IMR-90 (cell line): Measurements from ENCODE around the gene SLC50A1. TPM values are rescaled to one million over a fixed set of nuclear protein-coding genes. Genes with fewer than 3 reads are reported as not detected.

Source experiments
- ATAC-seq: fragments of 200-7000 bp; cut with Tn5 transposase; 2 replicates; pipeline ENCODE4 v1.9.1; 2020; ENCODE audit warnings: low read depth, mild to moderate bottlenecking, moderate library complexity
- BruUV-seq: library from RNA; stranded (reverse); fragments of 400-500 nt; replicated peaks from 2 replicates; lab custom pipeline; 2021; lab: Mats Ljungman, UMichigan
- CTCF ChIA-PET: fragments of 300-600 bp; formaldehyde crosslinking; extraction: SDS; loops from one replicate; lab custom pipeline; 2021; ENCODE audit warnings: antibody characterized with exemption; lab: Yijun Ruan, JAX
- POLR2A ChIA-PET: fragments of 300-600 bp; sonication (Branson Sonifier 250); formaldehyde crosslinking; loops from one replicate; lab custom pipeline; 2022; ENCODE audit warnings: antibody characterized with exemption; ENCODE audit not compliant: unreplicated experiment; lab: Charles Lee
- DNase-seq: peaks from one replicate; pipeline ENCODE4 v3.0.0; 2013
- H2AFZ ChIP-seq: replicated peaks from 2 replicates; pipeline ENCODE3; 2013; ENCODE audit warnings: low read length, mild to moderate bottlenecking; ENCODE audit not compliant: poor library complexity
- H2AK5ac ChIP-seq: 2 replicates; pipeline ENCODE4 v1.6.1; 2013; ENCODE audit warnings: low read depth, low read length, inconsistent platforms
- H2AK9ac ChIP-seq: replicated peaks from 2 replicates; pipeline ENCODE3; 2013; ENCODE audit warnings: mild to moderate bottlenecking, low read depth, low read length, moderate library complexity; ENCODE audit not compliant: poor library complexity
- H2BK120ac ChIP-seq: 2 replicates; pipeline ENCODE4 v1.6.1; 2013; ENCODE audit warnings: low read depth, low read length, inconsistent platforms
- H2BK15ac ChIP-seq: 3 replicates; pipeline ENCODE4 v1.6.1; 2013; ENCODE audit warnings: low read depth, low read length, inconsistent platforms
- H2BK20ac ChIP-seq: 2 replicates; pipeline ENCODE4 v1.6.1; 2013; ENCODE audit warnings: low read depth, mild to moderate bottlenecking, inconsistent platforms, low read length, moderate library complexity
- H2BK5ac ChIP-seq: 2 replicates; pipeline ENCODE4 v1.6.1; 2013; ENCODE audit warnings: mild to moderate bottlenecking, low read depth, low read length, inconsistent platforms; ENCODE audit not compliant: poor library complexity, severe bottlenecking
- H3K14ac ChIP-seq: replicated peaks from 2 replicates; pipeline ENCODE4 v1.6.1; 2013; ENCODE audit warnings: low read depth, low read length, inconsistent platforms
- H3K18ac ChIP-seq: 2 replicates; pipeline ENCODE4 v1.6.1; 2013; ENCODE audit warnings: low read depth, low read length, control low read depth
- H3K23ac ChIP-seq: 2 replicates; pipeline ENCODE4 v1.6.1; 2013; ENCODE audit warnings: low read depth, low read length, inconsistent platforms
- H3K27ac ChIP-seq: 2 replicates; pipeline ENCODE4 v1.5.1; 2013; ENCODE audit warnings: mild to moderate bottlenecking, control low read depth, low read length; ENCODE audit not compliant: insufficient read depth
- H3K27me3 ChIP-seq: 2 replicates; pipeline ENCODE4 v1.6.1; 2013; ENCODE audit warnings: low read length; ENCODE audit not compliant: control insufficient read depth, insufficient read depth
- H3K36me3 ChIP-seq: 2 replicates; pipeline ENCODE4 v1.6.1; 2013; ENCODE audit warnings: low read length, mixed read lengths; ENCODE audit not compliant: control insufficient read depth, insufficient read depth
- H3K4ac ChIP-seq: 2 replicates; pipeline ENCODE4 v1.6.1; 2013; ENCODE audit warnings: low read depth, low read length, inconsistent platforms
- H3K4me1 ChIP-seq: 2 replicates; pipeline ENCODE4 v1.6.1; 2013; ENCODE audit warnings: low read length, mixed read lengths; ENCODE audit not compliant: control insufficient read depth, insufficient read depth
- H3K4me2 ChIP-seq: 2 replicates; pipeline ENCODE4 v1.6.1; 2013; ENCODE audit warnings: low read depth, mild to moderate bottlenecking, control low read depth, low read length, moderate library complexity
- H3K4me3 ChIP-seq: 2 replicates; pipeline ENCODE4 v1.5.1; 2013; ENCODE audit warnings: low read depth, mild to moderate bottlenecking, control low read depth, low read length, moderate library complexity; ENCODE audit not compliant: insufficient read depth
- H3K56ac ChIP-seq: 2 replicates; pipeline ENCODE4 v1.6.1; 2013; ENCODE audit warnings: low read length, inconsistent platforms; ENCODE audit not compliant: insufficient read depth; ENCODE audit errors: extremely low read depth
- H3K79me1 ChIP-seq, 2 experiments: 2 replicates each; pipeline ENCODE4 v1.6.1; 2013; ENCODE audit warnings: low read length in 2 of 2, inconsistent platforms in 1 of 2, low read depth in 1 of 2
- H3K9ac ChIP-seq: 2 replicates; pipeline ENCODE4 v1.6.1; 2013; ENCODE audit warnings: low read depth, low read length, control low read depth
- H3K9me1 ChIP-seq: 2 replicates; pipeline ENCODE4 v1.6.1; 2013; ENCODE audit warnings: low read length, inconsistent platforms; ENCODE audit not compliant: insufficient read depth
- H3K9me3 ChIP-seq: 2 replicates; pipeline ENCODE4 v1.6.1; 2013; ENCODE audit warnings: low read length; ENCODE audit not compliant: control insufficient read depth, insufficient read depth
- H4K20me1 ChIP-seq: 2 replicates; pipeline ENCODE4 v1.6.1; 2013; ENCODE audit warnings: low read length, inconsistent platforms; ENCODE audit not compliant: insufficient read depth
- H4K5ac ChIP-seq: 2 replicates; pipeline ENCODE4 v1.6.1; 2013; ENCODE audit warnings: mild to moderate bottlenecking, low read depth, low read length, control low read depth
- H4K8ac ChIP-seq, 2 experiments: 2 replicates each; pipeline ENCODE4 v1.6.1; 2013; ENCODE audit warnings: low read depth in 2 of 2, low read length in 2 of 2, control low read depth in 1 of 2, inconsistent platforms in 1 of 2
- H4K91ac ChIP-seq: 2 replicates; pipeline ENCODE4 v1.6.1; 2013; ENCODE audit warnings: low read depth, low read length, inconsistent platforms; ENCODE audit not compliant: insufficient read depth
- BHLHE40 ChIP-seq: fragments of 150-350 bp; IDR thresholded peaks from 2 replicates; pipeline ENCODE4 v1.6.1; 2016; ENCODE audit warnings: mild to moderate bottlenecking, low read depth, low read length
- CHD1 ChIP-seq: IDR thresholded peaks from 2 replicates; pipeline ENCODE4 v1.6.1; 2012; ENCODE audit warnings: low read depth, low read length, improper control_type of control experiment
- FOS ChIP-seq: fragments of 150-350 bp; IDR thresholded peaks from 2 replicates; pipeline ENCODE4 v1.6.1; 2016; ENCODE audit warnings: low read depth, low read length
- MAFK ChIP-seq: IDR thresholded peaks from 2 replicates; pipeline ENCODE4 v1.6.1; 2012; ENCODE audit warnings: low read depth, low read length, improper control_type of control experiment
- MXI1 ChIP-seq: IDR thresholded peaks from 2 replicates; pipeline ENCODE4 v1.6.1; 2012; ENCODE audit warnings: low read depth, mild to moderate bottlenecking, low read length, moderate library complexity, borderline replicate concordance
- NFE2L2 ChIP-seq: fragments of 150-350 bp; IDR thresholded peaks from 2 replicates; pipeline ENCODE4 v1.6.1; 2016; ENCODE audit warnings: low read depth, mild to moderate bottlenecking, low read length
- POLR2A ChIP-seq: IDR thresholded peaks from 2 replicates; pipeline ENCODE4 v1.6.1; 2012; ENCODE audit warnings: mild to moderate bottlenecking, low read depth, low read length
- RAD21 ChIP-seq: IDR thresholded peaks from 2 replicates; pipeline ENCODE4 v1.6.1; 2012; ENCODE audit warnings: low read length, improper control_type of control experiment
- RCOR1 ChIP-seq: IDR thresholded peaks from 2 replicates; pipeline ENCODE4 v1.6.1; 2012; ENCODE audit warnings: mild to moderate bottlenecking, low read length, improper control_type of control experiment; ENCODE audit not compliant: insufficient replicate concordance
- RFX5 ChIP-seq: IDR thresholded peaks from 2 replicates; pipeline ENCODE4 v1.8.0; 2012; ENCODE audit warnings: low read depth, mild to moderate bottlenecking, low read length, moderate library complexity
- SMC3 ChIP-seq: fragments of 150-350 bp; IDR thresholded peaks from 2 replicates; pipeline ENCODE4 v1.6.1; 2016; ENCODE audit warnings: low read depth, mild to moderate bottlenecking, antibody characterized with exemption, low read length, moderate library complexity
- WGBS, 2 experiments: methylation state at CpG; one replicate each; pipeline versions ENCODE4 v1.1.5 to v1.1.7; 2013; ENCODE audit warnings: missing lambda C conversion rate in 2 of 2; ENCODE audit not compliant: insufficient read length in 1 of 2; ENCODE audit errors: extremely low coverage in 2 of 2; 5-methylcytosine and 5-hydroxymethylcytosine counted together
- dilution Hi-C: fragments of 300-500 bp; cut with HindIII; formaldehyde crosslinking; loops from one replicate; pipeline ENCODE4 v1.14.3; 2018; ENCODE audit warnings: low sequenced_read_pairs; ENCODE audit not compliant: unreplicated experiment
- in situ Hi-C: fragments of 300-500 bp; cut with MboI; formaldehyde crosslinking; loops from 3 replicates; pipeline ENCODE4 v1.14.3; 2019; ENCODE audit warnings: low sequenced_read_pairs, inconsistent platforms, mixed read lengths
- intact Hi-C: fragments of 100-400 bp; cut with micrococcal nuclease; formaldehyde crosslinking; loops from 2 replicates; pipeline ENCODE4 v1.10.0; 2022
- polyA plus RNA-seq, 3 experiments: library from polyadenylated mRNA; depleted of rRNA; stranded (reverse); fragments of >200 nt; gene quantifications; 2 replicates each; pipeline ENCODE4 v1.2.3, GENCODE V29; 2012; ENCODE audit warnings: low replicate concordance in 1 of 3
- total RNA-seq: library from RNA; depleted of rRNA; stranded (reverse); fragments of >200 nt; gene quantifications from 2 replicates; pipeline ENCODE4 v1.2.3, GENCODE V29; 2012
- TF ChIP-seq, protein P1 (sequence below): conservative IDR thresholded peaks from 2 replicates; pipeline ENCODE4 v1.5.1; 2012; ENCODE audit warnings: mild to moderate bottlenecking, low read depth, low read length, improper control_type of control experiment
- TF ChIP-seq, protein P2 (sequence below): fragments of 150-350 bp; IDR thresholded peaks from 2 replicates; pipeline ENCODE4 v1.6.1; 2016; ENCODE audit warnings: low read depth, mild to moderate bottlenecking, low read length, moderate library complexity, borderline replicate concordance

Gene SLC50A1
- total and polyA plus RNA-seq, 2 of the 4 experiments (the other 2 are of a cell fraction), result 20.6 to 20.8 TPM

DNA sequence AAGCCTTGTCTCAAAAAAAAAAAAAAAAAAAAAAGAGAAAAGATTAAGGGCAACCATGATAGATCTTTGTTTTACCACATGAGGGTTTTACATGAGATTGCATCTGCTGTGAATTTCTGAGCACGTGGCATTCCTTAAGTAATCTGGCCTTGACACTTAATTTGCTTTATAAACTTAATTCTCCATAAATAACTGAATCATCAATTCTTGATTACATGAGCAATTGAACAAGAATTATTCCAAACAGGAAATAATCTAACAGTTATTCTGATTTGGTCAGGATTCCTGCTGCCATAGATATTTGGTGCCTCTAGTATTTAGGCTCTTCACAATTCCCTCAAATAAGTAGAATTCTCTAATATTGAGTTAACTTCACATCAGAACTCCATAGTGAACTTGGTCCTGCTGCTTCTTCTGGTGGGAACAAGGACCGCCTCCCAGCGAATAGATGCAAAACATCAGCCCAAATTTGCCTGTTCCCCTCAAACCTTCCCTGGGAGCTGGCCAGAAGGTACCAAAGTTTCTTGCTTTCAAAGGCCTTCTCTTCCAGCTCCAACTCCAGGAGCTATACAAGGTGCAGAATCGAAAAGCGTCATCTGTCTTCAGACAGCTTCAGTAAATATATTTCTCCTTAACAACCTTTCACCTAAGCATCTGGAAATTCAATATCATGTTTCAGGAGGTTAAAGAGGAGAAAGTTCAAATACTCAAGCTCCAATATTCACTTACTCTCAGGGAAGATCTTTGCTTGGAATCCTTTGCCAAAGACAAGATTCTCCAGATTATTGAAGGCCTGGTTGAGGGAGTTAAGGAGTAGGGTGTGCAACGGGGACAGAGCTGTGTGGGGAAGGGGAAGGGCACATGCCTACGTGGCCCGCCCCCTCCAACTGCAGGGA, 36.4 kb downstream of the SLC50A1 start:
- Histone ChIP-seq H3K9ac (peak overlapping the region; percentile 94), H3K4me1 (peaks cover 4% of the 10 kb centered on the region), H3K4ac (peak overlapping the region; percentile 92), H4K20me1 (no peaks in the 10 kb centered on the region), H3K36me3 (peaks cover 19% of the 10 kb centered on the region), H2AK5ac (peak overlapping the region; percentile 73), H4K91ac (peak overlapping the region; percentile 69; the same call in 1 of the 2 replicates), H2AK9ac (peak overlapping the region; percentile 93), H3K27ac (peak overlapping the region; percentile 93), H4K8ac (peak overlapping the region; percentile 34 to 93; a peak in 3 of 4 replicates), H3K79me1 (peaks cover 0 to 43% of the 10 kb centered on the region in 2 experiments), H3K14ac (peak overlapping the region; percentile 82), H3K9me3 (no peaks in the 10 kb centered on the region), H3K56ac (peak overlapping the region; percentile 76), H3K9me1 (peaks cover 2% of the 10 kb centered on the region), H2BK15ac (no peak overlapping the region; the same call in 2 of the 3 replicates), H2BK120ac (0 out of 2 replicates have a peak overlapping the region, but pooled peaks have one; percentile 37), H2AFZ (peak overlapping the region; percentile 96), H3K27me3 (no peaks in the 10 kb centered on the region), H3K18ac (peak overlapping the region; percentile 25; the same call in 1 of the 2 replicates), H3K4me3 (peak overlapping the region; percentile 81), H4K5ac (peak overlapping the region; percentile 84), H2BK5ac (peak overlapping the region; percentile 86), H2BK20ac (no peak overlapping the region), H3K23ac (peak overlapping the region; percentile 40; the same call in 1 of the 2 replicates), H3K4me2 (peak overlapping the region; percentile 92)
- CTCF ChIA-PET, result interaction anchor here (1.1 to 1.6 kb wide), 6 partner anchors 22 to 87 kb away, joined by 4 to 19 read pairs (median 6); partner anchors contain the start of gene THBS3
- intact Hi-C loops (loop anchor here (10.0 kb wide), 2 partner anchors 197 to 423 kb away; partner anchors contain the start of genes CKS1B and SHC1), in situ Hi-C loops (no loop called here), dilution Hi-C loops (no loop called here)
- 0% methylated on average over 2 of the region's 8 CpGs; no CpG with 5 or more reads in 1 of the 2 experiments for WGBS, 2 experiments
- DNase-seq, result no peak
- no TSS peak for BruUV-seq
- POLR2A ChIA-PET, result no interaction called here
- peak; percentile 33 for ATAC-seq
- TF ChIP-seq SMC3, result no peak
- TF ChIP-seq CHD1, result no peak
- TF ChIP-seq RCOR1, result no peak
- TF ChIP-seq FOS, result no peak
- TF ChIP-seq RAD21, result no peak
- no peak for TF ChIP-seq MAFK
- TF ChIP-seq RFX5, result no peak
- TF ChIP-seq POLR2A, result no peak
- no peak for TF ChIP-seq NFE2L2
- TF ChIP-seq MXI1, result no peak
- TF ChIP-seq BHLHE40, result no peak
- TF ChIP-seq, protein P1, sequence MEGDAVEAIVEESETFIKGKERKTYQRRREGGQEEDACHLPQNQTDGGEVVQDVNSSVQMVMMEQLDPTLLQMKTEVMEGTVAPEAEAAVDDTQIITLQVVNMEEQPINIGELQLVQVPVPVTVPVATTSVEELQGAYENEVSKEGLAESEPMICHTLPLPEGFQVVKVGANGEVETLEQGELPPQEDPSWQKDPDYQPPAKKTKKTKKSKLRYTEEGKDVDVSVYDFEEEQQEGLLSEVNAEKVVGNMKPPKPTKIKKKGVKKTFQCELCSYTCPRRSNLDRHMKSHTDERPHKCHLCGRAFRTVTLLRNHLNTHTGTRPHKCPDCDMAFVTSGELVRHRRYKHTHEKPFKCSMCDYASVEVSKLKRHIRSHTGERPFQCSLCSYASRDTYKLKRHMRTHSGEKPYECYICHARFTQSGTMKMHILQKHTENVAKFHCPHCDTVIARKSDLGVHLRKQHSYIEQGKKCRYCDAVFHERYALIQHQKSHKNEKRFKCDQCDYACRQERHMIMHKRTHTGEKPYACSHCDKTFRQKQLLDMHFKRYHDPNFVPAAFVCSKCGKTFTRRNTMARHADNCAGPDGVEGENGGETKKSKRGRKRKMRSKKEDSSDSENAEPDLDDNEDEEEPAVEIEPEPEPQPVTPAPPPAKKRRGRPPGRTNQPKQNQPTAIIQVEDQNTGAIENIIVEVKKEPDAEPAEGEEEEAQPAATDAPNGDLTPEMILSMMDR, result no peak
- TF ChIP-seq, protein P2, sequence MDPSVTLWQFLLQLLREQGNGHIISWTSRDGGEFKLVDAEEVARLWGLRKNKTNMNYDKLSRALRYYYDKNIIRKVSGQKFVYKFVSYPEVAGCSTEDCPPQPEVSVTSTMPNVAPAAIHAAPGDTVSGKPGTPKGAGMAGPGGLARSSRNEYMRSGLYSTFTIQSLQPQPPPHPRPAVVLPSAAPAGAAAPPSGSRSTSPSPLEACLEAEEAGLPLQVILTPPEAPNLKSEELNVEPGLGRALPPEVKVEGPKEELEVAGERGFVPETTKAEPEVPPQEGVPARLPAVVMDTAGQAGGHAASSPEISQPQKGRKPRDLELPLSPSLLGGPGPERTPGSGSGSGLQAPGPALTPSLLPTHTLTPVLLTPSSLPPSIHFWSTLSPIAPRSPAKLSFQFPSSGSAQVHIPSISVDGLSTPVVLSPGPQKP, result no peak
